Measurements from ENCODE around the gene ROR2. TPM values are rescaled to one million over a fixed set of nuclear protein-coding genes. Genes with fewer than 3 reads are reported as not detected.

The ROR2 gene
- total RNA-seq, 2 donors from 2014 or later, result 0.11 TPM; not detected in 1

DNA sequence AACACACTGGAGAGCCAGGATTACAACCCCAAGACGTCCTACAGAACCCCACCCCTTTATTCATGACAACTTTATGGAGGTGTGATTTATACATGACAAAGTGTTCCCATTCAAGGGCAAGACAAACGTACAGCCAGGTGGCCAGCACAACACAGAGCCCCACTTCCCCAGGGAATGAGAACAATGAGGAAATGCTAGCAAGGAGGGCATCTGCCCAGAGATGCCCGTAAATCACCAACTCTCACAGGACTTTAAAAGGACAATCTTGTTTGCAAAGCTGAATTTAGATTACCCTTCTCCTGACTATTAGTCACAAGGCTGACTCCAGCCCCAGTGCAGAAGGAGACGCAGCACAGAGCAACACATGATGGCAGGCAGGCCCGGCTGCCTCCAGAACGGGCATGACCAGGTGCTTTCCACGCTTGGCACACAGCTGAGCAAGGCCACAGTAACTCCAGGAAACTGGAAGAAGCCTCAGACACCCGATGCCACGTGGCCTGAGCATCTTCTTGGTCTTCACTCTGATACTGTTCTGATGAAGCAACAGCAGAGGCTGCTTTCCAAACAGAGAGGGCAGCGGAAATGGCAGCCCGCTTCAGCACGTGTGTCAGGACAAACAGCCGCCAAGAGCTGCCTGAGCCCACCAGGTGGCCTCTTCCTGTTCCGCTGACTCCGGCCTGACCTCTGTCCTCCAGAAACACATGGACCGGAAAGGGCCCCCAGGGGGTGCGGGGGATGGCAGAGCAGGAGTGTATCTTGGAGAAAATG lies 51.4 kb downstream of the ROR2 start:
- no peaks in the 10 kb centered on the region for H3K4me1 Mint-ChIP-seq (ENCODE audit: low read depth in 2 of 2)
- H3K27me3 Mint-ChIP-seq, result peaks cover 16 to 28% of the 10 kb centered on the region in 2 donors
- DNase-seq (ENCODE audit: low spot score) (no peak), ATAC-seq (no peak)
- H3K36me3 Mint-ChIP-seq, result no peaks in the 10 kb centered on the region
- no peak overlapping the region for H3K27ac Mint-ChIP-seq
- no peaks in the 10 kb centered on the region for H3K9me3 Mint-ChIP-seq
- no peak overlapping the region for H3K4me3 Mint-ChIP-seq

- H3K9me3 Mint-ChIP-seq, result no peaks in the 10 kb centered on the region
- peaks cover 17 to 33% of the 10 kb centered on the region in 2 donors for H3K27me3 Mint-ChIP-seq
- H3K4me1 Mint-ChIP-seq (ENCODE audit: low read depth in 2 of 2), result no peaks in the 10 kb centered on the region
- DNase-seq (ENCODE audit: low spot score), result no peak
- no peak overlapping the region for H3K4me3 Mint-ChIP-seq
- H3K27ac Mint-ChIP-seq, result no peak overlapping the region
- ATAC-seq, result no peak
- no peaks in the 10 kb centered on the region for H3K36me3 Mint-ChIP-seq
Observed at GRCh38 chr9:91897201-91897600, 52.8 kb downstream of the ROR2 start.

DNA sequence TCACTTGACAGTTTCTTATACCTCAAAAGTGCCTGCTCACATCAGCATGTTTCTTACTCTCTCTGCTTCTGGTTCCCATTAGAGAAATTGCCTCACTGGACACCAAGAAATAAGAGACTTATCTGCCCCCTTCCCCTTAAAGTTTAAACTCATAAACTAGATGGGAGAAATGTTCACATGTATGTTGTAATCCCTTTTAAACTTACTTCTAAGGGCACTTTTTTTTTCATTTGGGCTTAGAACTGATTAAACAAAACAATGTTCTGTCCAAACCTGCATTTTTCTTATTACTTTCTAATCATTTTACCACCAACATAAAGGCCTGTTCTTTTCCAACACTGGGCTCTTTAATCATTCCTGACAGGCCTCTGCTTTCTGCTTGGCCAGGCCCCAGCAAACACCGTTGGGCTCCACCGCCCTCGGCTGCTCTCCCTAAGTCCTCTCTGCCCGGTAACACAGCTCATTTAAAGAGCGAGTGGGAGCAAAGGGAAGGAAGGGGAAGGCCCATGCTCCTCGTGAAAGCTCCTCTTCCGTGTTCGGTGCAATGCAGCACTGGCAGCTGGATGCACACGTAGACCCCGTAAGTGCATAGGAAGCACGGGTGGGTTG lies 53.4 kb downstream of the ROR2 start:
- H3K27ac Mint-ChIP-seq, result no peak overlapping the region
- DNase-seq (ENCODE audit: low spot score), result no peak
- no peaks in the 10 kb centered on the region for H3K36me3 Mint-ChIP-seq
- no peak overlapping the region for H3K4me3 Mint-ChIP-seq
- ATAC-seq, result no peak
- H3K9me3 Mint-ChIP-seq, result no peaks in the 10 kb centered on the region
- H3K4me1 Mint-ChIP-seq (ENCODE audit: low read depth in 2 of 2), result no peaks in the 10 kb centered on the region
- peaks cover 17 to 33% of the 10 kb centered on the region in 2 donors for H3K27me3 Mint-ChIP-seq

DNA sequence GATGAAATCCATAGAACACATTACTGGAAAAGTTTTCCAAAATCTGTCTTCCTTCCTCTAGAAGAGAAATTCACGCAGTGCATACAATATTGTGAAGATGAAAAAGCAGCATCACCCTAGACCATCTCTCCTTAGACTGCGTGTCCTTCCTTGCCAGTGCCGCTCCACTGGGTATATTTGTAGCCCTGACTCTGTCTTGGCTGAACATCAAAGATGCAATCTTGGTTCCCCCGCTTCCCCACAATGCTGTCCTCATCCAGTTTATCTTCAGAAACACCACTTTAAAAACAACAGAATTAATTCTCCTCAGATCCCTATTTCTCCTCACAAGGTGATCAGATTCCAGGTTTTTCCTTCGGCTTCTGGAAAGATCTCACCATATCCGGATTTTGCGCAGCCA lies 53.9 kb downstream of the ROR2 start:
- peaks cover 17 to 33% of the 10 kb centered on the region in 2 donors for H3K27me3 Mint-ChIP-seq
- no peaks in the 10 kb centered on the region for H3K9me3 Mint-ChIP-seq
- no peak for ATAC-seq
- H3K4me3 Mint-ChIP-seq, result no peak overlapping the region
- no peaks in the 10 kb centered on the region for H3K36me3 Mint-ChIP-seq
- H3K4me1 Mint-ChIP-seq (ENCODE audit: low read depth in 2 of 2), result no peaks in the 10 kb centered on the region
- no peak overlapping the region for H3K27ac Mint-ChIP-seq
- no peak for DNase-seq (ENCODE audit: low spot score)

DNA sequence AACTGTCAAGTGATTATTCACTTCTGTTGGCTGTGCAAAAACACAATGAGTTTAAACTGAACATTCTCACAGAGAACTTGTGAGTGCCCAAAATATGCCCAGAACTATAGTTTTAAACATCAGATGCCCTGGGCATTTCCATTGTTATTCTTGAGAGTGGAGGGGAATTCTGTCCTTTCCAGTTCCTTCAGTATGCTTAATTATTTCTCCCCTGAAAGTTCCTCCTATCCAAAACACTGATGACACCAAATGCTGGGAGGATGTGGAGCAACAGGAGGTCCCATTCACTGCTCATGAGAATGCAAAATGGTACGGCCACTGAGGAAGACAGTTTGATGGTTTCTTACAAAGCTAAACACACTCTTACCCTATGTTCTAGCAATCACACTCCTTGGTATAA lies 55.5 kb downstream of the ROR2 start:
- ATAC-seq (no peak), DNase-seq (ENCODE audit: low spot score) (no peak)
- no peaks in the 10 kb centered on the region for H3K9me3 Mint-ChIP-seq
- no peak overlapping the region for H3K4me3 Mint-ChIP-seq
- H3K27ac Mint-ChIP-seq, result no peak overlapping the region
- no peaks in the 10 kb centered on the region for H3K36me3 Mint-ChIP-seq
- H3K27me3 Mint-ChIP-seq, result peaks cover 17 to 33% of the 10 kb centered on the region in 2 donors
- H3K4me1 Mint-ChIP-seq (ENCODE audit: low read depth in 2 of 2), result no peaks in the 10 kb centered on the region

DNA sequence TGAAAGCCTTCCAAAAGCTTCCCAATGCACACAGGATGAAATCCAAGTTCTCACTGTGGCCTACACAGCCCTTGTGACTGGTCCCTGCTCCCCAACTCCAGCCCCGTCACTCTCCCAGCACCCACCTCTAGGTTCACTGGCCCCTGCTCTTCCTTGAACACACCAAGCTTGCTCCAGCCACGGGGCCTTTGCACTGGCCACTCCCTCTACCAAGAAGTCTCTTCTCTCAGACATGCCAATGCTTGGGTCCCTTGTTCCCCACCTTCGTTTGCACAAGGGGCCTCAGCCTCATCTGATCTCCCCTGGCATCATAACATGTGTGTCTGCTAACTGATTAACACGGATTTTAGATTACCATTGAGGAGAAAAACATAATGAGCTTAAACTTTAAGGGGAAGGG lies 56.0 kb downstream of the ROR2 start:
- no peaks in the 10 kb centered on the region for H3K9me3 Mint-ChIP-seq
- ATAC-seq (no peak), DNase-seq (ENCODE audit: low spot score) (no peak)
- no peaks in the 10 kb centered on the region for H3K36me3 Mint-ChIP-seq
- H3K27ac Mint-ChIP-seq, result no peak overlapping the region
- H3K4me1 Mint-ChIP-seq (ENCODE audit: low read depth in 2 of 2), result no peaks in the 10 kb centered on the region
- no peak overlapping the region for H3K4me3 Mint-ChIP-seq
- H3K27me3 Mint-ChIP-seq, result peaks cover 17 to 34% of the 10 kb centered on the region in 2 donors

DNA sequence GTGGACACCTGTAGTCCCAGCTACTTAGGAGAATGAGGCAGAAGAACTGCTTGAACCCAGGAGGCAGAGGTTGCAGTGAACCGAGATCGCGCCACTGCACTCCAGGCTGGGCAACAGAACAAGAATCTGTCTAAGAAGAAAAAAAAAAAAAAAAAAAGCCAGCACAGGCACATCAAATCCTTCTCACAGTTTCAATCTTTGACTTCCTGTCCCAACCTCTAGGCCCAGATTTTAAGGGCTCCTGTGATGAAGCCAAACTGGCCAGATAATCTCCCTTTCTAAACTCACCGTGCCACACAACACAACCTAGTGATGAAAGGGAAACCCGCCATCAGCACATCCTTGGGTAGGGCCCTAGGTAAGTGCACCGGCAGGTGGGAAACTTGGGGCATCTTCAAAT lies 58.1 kb downstream of the ROR2 start:
- Mint-ChIP-seq H3K4me3 (no peak overlapping the region), H3K27ac (no peak overlapping the region), H3K4me1 (ENCODE audit: low read depth in 2 of 2) (no peaks in the 10 kb centered on the region), H3K9me3 (no peaks in the 10 kb centered on the region), H3K36me3 (no peaks in the 10 kb centered on the region), H3K27me3 (peaks cover 26 to 49% of the 10 kb centered on the region in 2 donors)
- DNase-seq (ENCODE audit: low spot score), result no peak
- ATAC-seq, result no peak

GRCh38 chr9:91890662-91891061 lies 59.4 kb downstream of the ROR2 start:
- H3K36me3 Mint-ChIP-seq, result no peaks in the 10 kb centered on the region
- H3K27ac Mint-ChIP-seq, result no peak overlapping the region
- H3K27me3 Mint-ChIP-seq, result peaks cover 22 to 42% of the 10 kb centered on the region in 2 donors
- ATAC-seq (no peak), DNase-seq (ENCODE audit: low spot score) (no peak)
- H3K9me3 Mint-ChIP-seq, result no peaks in the 10 kb centered on the region
- no peaks in the 10 kb centered on the region for H3K4me1 Mint-ChIP-seq (ENCODE audit: low read depth in 2 of 2)
- H3K4me3 Mint-ChIP-seq, result no peak overlapping the region

- H3K4me1 Mint-ChIP-seq (ENCODE audit: low read depth in 2 of 2), result no peaks in the 10 kb centered on the region
- peaks cover 23 to 39% of the 10 kb centered on the region in 2 donors for H3K27me3 Mint-ChIP-seq
- no peak overlapping the region for H3K27ac Mint-ChIP-seq
- DNase-seq (ENCODE audit: low spot score), result no peak
- no peak overlapping the region for H3K4me3 Mint-ChIP-seq
- peak in 1 of 2 donors; percentile 44 for ATAC-seq
- H3K36me3 Mint-ChIP-seq, result no peaks in the 10 kb centered on the region
- no peaks in the 10 kb centered on the region for H3K9me3 Mint-ChIP-seq
Observed at GRCh38 chr9:91889161-91889911, 60.7 kb downstream of the ROR2 start.

GRCh38 chr9:91886414-91887076 lies 63.5 kb downstream of the ROR2 start:
- H3K4me1 Mint-ChIP-seq (ENCODE audit: low read depth in 2 of 2), result no peaks in the 10 kb centered on the region
- peaks cover 14 to 50% of the 10 kb centered on the region in 2 donors for H3K27me3 Mint-ChIP-seq
- no peaks in the 10 kb centered on the region for H3K36me3 Mint-ChIP-seq
- H3K4me3 Mint-ChIP-seq, result no peak overlapping the region
- ATAC-seq (no peak), DNase-seq (ENCODE audit: low spot score) (no peak)
- H3K9me3 Mint-ChIP-seq, result no peaks in the 10 kb centered on the region
- H3K27ac Mint-ChIP-seq, result no peak overlapping the region

DNA sequence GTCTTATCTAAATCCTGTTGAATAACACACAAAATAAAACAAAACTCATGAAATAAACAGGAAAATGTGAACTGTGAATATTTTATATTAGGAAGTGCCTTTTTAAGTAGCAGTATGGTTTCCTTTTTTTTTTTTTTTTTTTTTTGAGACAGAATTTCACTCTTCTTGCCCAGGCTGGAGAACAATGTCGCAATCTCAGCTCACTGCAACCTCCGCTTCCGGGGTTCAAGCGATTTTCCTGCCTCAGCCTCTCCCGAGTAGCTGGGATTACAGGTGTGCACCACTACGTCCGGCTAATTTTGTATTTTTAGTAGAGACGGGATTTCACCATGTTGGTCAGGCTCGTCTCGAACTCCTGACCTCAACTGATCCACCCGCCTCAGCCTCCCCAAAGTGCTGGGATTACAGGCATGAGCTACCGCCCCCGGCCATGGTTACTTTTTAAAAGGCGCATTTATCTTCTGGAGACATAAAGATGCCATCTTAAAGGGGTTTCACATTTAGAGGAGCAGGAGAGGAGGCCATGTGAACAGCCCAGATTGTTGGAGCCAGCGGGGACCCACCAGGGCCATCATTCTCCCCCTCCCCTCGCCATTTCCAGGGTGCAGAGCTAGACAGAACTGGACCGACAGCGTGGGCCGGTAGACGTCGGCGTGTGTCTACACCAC lies 64.1 kb downstream of the ROR2 start:
- no peaks in the 10 kb centered on the region for H3K36me3 Mint-ChIP-seq
- H3K4me3 Mint-ChIP-seq, result no peak overlapping the region
- H3K9me3 Mint-ChIP-seq, result no peaks in the 10 kb centered on the region
- H3K27ac Mint-ChIP-seq, result no peak overlapping the region
- no peaks in the 10 kb centered on the region for H3K4me1 Mint-ChIP-seq (ENCODE audit: low read depth in 2 of 2)
- H3K27me3 Mint-ChIP-seq, result peaks cover 14 to 53% of the 10 kb centered on the region in 2 donors
- ATAC-seq (no peak), DNase-seq (ENCODE audit: low spot score) (no peak)

GRCh38 chr9:91884696-91885687 lies 65.0 kb downstream of the ROR2 start:
- Mint-ChIP-seq H3K36me3 (no peaks in the 10 kb centered on the region), H3K27ac (no peak overlapping the region), H3K4me3 (no peak overlapping the region), H3K4me1 (ENCODE audit: low read depth in 2 of 2) (no peaks in the 10 kb centered on the region), H3K27me3 (peaks cover 14 to 53% of the 10 kb centered on the region in 2 donors), H3K9me3 (no peaks in the 10 kb centered on the region)
- DNase-seq (ENCODE audit: low spot score), result no peak
- ATAC-seq, result no peak

Data from natural killer cell treated with Interleukin-12 subunit alpha and Interleukin-12 subunit beta and Interleukin-15 and Interleukin-18, amount 100 ng/mL, for 72 hours (primary cell).